Trophoblast cell (in vitro differentiated cells and primary cell): ENCODE measurements around the gene RFPL4A.

Experiments used
- DNase-seq, 2 donors: peaks; one replicate each; pipeline ENCODE4 v3.0.0-alpha.2; 2016
- H2AFZ ChIP-seq: 2 replicates; pipeline ENCODE4 v1.6.1; 2013; ENCODE audit warnings: low read length, moderate library complexity, mild to moderate bottlenecking; ENCODE audit not compliant: insufficient read depth, poor library complexity
- H2AK5ac ChIP-seq: 2 replicates; pipeline ENCODE4 v1.6.1; 2013; ENCODE audit warnings: mild to moderate bottlenecking, low read length
- H2BK120ac ChIP-seq: 2 replicates; pipeline ENCODE4 v1.6.1; 2013; ENCODE audit warnings: low read length, mild to moderate bottlenecking, moderate library complexity; ENCODE audit not compliant: insufficient read depth, poor library complexity
- H2BK12ac ChIP-seq: 2 replicates; pipeline ENCODE4 v1.6.1; 2013; ENCODE audit warnings: mild to moderate bottlenecking, low read length, moderate library complexity
- H2BK5ac ChIP-seq: 2 replicates; pipeline ENCODE4 v1.6.1; 2013; ENCODE audit warnings: low read length, low read depth, moderate library complexity, mild to moderate bottlenecking; ENCODE audit not compliant: poor library complexity
- H3K14ac ChIP-seq: 2 replicates; pipeline ENCODE4 v1.6.1; 2013; ENCODE audit warnings: mild to moderate bottlenecking, low read length
- H3K18ac ChIP-seq: 2 replicates; pipeline ENCODE4 v1.6.1; 2013; ENCODE audit warnings: mild to moderate bottlenecking, low read length
- H3K23ac ChIP-seq: 2 replicates; pipeline ENCODE4 v1.6.1; 2013; ENCODE audit warnings: low read length
- H3K27ac ChIP-seq: 2 replicates; pipeline ENCODE4 v1.5.1; 2013; ENCODE audit warnings: low read depth, mild to moderate bottlenecking, inconsistent platforms, low read length, moderate library complexity
- H3K27me3 ChIP-seq: 2 replicates; pipeline ENCODE4 v1.6.1; 2013; ENCODE audit warnings: inconsistent platforms, mild to moderate bottlenecking, low read length, moderate library complexity; ENCODE audit not compliant: insufficient read depth
- H3K36me3 ChIP-seq, 2 experiments: 1 replicate in 1 of 2; 2 replicates in 1 of 2; pipeline ENCODE4 v1.6.1; 2013; ENCODE audit warnings: low read length in 2 of 2, mild to moderate bottlenecking in 2 of 2, moderate library complexity in 1 of 2; ENCODE audit not compliant: insufficient read depth in 2 of 2, control insufficient read depth in 1 of 2
- H3K4ac ChIP-seq: 2 replicates; pipeline ENCODE4 v1.6.1; 2013; ENCODE audit warnings: low read depth, mild to moderate bottlenecking, low read length, moderate library complexity
- H3K4me1 ChIP-seq, 2 experiments: 1 replicate in 1 of 2; 2 replicates in 1 of 2; pipeline ENCODE4 v1.6.1; 2013; ENCODE audit warnings: low read length in 2 of 2, mild to moderate bottlenecking in 2 of 2, moderate library complexity in 1 of 2; ENCODE audit not compliant: insufficient read depth in 2 of 2, control insufficient read depth in 1 of 2
- H3K4me2 ChIP-seq: 2 replicates; pipeline ENCODE4 v1.6.1; 2013; ENCODE audit warnings: inconsistent platforms, mild to moderate bottlenecking, low read length, moderate library complexity
- H3K4me3 ChIP-seq: 2 replicates; pipeline ENCODE4 v1.5.1; 2013; ENCODE audit warnings: mild to moderate bottlenecking, low read depth, low read length, inconsistent platforms
- H3K79me1 ChIP-seq: one replicate; pipeline ENCODE4 v1.6.1; 2013; ENCODE audit warnings: low read length
- H3K79me2 ChIP-seq: 2 replicates; pipeline ENCODE4 v1.6.1; 2013; ENCODE audit warnings: low read length, mild to moderate bottlenecking; ENCODE audit not compliant: control insufficient read depth, insufficient read depth, poor library complexity
- H3K9ac ChIP-seq: 2 replicates; pipeline ENCODE4 v1.6.1; 2013; ENCODE audit warnings: mild to moderate bottlenecking, low read length
- H3K9me3 ChIP-seq: 2 replicates; pipeline ENCODE4 v1.6.1; 2013; ENCODE audit warnings: low read depth, mild to moderate bottlenecking, control low read depth, inconsistent platforms, low read length; ENCODE audit not compliant: insufficient read depth
- H4K12ac ChIP-seq: 2 replicates; pipeline ENCODE4 v1.6.1; 2013; ENCODE audit warnings: low read depth, mild to moderate bottlenecking, low read length, moderate library complexity
- H4K8ac ChIP-seq: 2 replicates; pipeline ENCODE4 v1.6.1; 2013; ENCODE audit warnings: low read depth, mild to moderate bottlenecking, low read length, moderate library complexity
- H4K91ac ChIP-seq: one replicate; pipeline ENCODE4 v1.6.1; 2013; ENCODE audit warnings: low read depth, mild to moderate bottlenecking, low read length, moderate library complexity
- WGBS: extraction: QIAGEN DNeasy Blood & Tissue Kit; methylation state at CpG from one replicate; pipeline ENCODE4 v1.1.7; 2013; ENCODE audit warnings: missing lambda C conversion rate; ENCODE audit not compliant: insufficient read length, insufficient coverage; ENCODE audit errors: extremely low coverage; 5-methylcytosine and 5-hydroxymethylcytosine counted together

Gene RFPL4A

GRCh38 chr19:55811340-55811739 is 52.4 kb downstream of the RFPL4A start:
- no peak overlapping the region for H4K12ac ChIP-seq
- H3K9ac ChIP-seq = no peak overlapping the region
- no peak overlapping the region for H3K14ac ChIP-seq
- H3K27ac ChIP-seq = no peak overlapping the region
- H2AK5ac ChIP-seq = no peak overlapping the region
- no peak overlapping the region for H4K91ac ChIP-seq
- no peak overlapping the region for H4K8ac ChIP-seq
- no peaks in the 10 kb centered on the region for H3K36me3 ChIP-seq
- H3K27me3 ChIP-seq = no peaks in the 10 kb centered on the region
- no peak overlapping the region for H2BK12ac ChIP-seq
- H3K18ac ChIP-seq = no peak overlapping the region
- H3K4me1 ChIP-seq = no peaks in the 10 kb centered on the region
- H2AFZ ChIP-seq = no peak overlapping the region
- DNase-seq = no peak
- no CpG with 5 or more reads among the region's 3 CpGs for whole genome bisulfite sequencing
- H2BK120ac ChIP-seq = no peak overlapping the region
- H3K4me3 ChIP-seq = no peak overlapping the region
- no peak overlapping the region for H3K4me2 ChIP-seq
- H2BK5ac ChIP-seq = no peak overlapping the region
- no peaks in the 10 kb centered on the region for H3K79me1 ChIP-seq
- H3K79me2 ChIP-seq = no peaks in the 10 kb centered on the region
- no peak overlapping the region for H3K23ac ChIP-seq
- H3K4ac ChIP-seq = no peak overlapping the region
- H3K9me3 ChIP-seq = peaks cover 18% of the 10 kb centered on the region

GRCh38 chr19:55812449-55812848 is 53.6 kb downstream of the RFPL4A start:
- DNase-seq = no peak
- no peak overlapping the region for H3K14ac ChIP-seq
- no peaks in the 10 kb centered on the region for H3K36me3 ChIP-seq
- no peak overlapping the region for H3K23ac ChIP-seq
- H3K18ac ChIP-seq = no peak overlapping the region
- H3K27ac ChIP-seq = no peak overlapping the region
- H3K4me2 ChIP-seq = no peak overlapping the region
- no peak overlapping the region for H2AFZ ChIP-seq
- no peak overlapping the region for H4K8ac ChIP-seq
- no peak overlapping the region for H3K9ac ChIP-seq
- H2BK12ac ChIP-seq = no peak overlapping the region
- H2AK5ac ChIP-seq = no peak overlapping the region
- no peak overlapping the region for H3K4me3 ChIP-seq
- H2BK120ac ChIP-seq = no peak overlapping the region
- no peaks in the 10 kb centered on the region for H3K79me1 ChIP-seq
- H3K79me2 ChIP-seq = no peaks in the 10 kb centered on the region
- H3K27me3 ChIP-seq = no peaks in the 10 kb centered on the region
- H3K4ac ChIP-seq = no peak overlapping the region
- no peak overlapping the region for H4K12ac ChIP-seq
- no peaks in the 10 kb centered on the region for H3K4me1 ChIP-seq
- H2BK5ac ChIP-seq = no peak overlapping the region
- WGBS = no CpG with 5 or more reads among the region's 7 CpGs
- no peak overlapping the region for H4K91ac ChIP-seq
- peaks cover 15% of the 10 kb centered on the region for H3K9me3 ChIP-seq
